GM21367 (cell line): ENCODE results near the gene AMZ1.
"Not testable (repeated sequence)": the region's sequence is repeated elsewhere in the genome, so short reads cannot be mapped to it uniquely, and the experiment has no call there.

Experiments used
- ATAC-seq: cut with Tn5 transposase; IDR thresholded peaks from one replicate; pipeline ENCODE4 v1.9.1; 2021; ENCODE audit not compliant: unreplicated experiment

The AMZ1 gene

DNA sequence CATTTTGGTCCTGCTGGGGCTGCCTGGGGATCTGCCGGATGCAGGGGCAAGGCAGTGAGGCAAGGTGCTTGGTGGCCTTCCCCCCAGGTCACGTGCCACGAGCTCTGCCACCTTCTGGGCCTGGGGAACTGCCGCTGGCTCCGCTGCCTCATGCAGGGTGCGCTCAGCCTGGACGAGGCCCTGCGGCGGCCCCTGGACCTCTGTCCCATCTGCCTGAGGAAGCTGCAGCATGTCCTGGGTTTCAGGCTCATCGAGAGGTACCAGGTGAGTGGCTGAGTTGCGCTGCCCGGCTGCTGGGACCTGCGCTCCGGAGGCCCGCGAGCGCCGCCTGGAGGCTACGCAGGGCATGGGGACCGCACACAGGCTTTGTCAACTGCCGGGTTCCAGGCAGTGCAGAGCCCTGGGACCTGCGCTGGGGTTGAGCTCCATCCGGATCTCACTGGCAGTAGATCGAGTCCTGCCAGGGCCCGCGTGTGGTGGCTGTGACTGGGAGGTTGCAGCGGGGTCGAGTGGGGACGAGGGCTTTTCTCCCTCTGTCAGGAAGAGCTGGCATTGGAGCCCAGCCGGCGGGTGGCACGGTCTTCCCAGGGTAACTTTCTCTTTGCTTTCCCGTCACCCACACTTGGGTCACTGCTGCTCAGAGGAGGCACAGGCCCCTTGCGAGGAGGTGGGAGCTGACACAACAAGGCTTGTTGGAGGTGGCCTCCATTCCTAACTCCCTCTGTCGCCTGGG, 21.7 kb downstream of the AMZ1 start:
- peak; percentile 83 for ATAC-seq

DNA sequence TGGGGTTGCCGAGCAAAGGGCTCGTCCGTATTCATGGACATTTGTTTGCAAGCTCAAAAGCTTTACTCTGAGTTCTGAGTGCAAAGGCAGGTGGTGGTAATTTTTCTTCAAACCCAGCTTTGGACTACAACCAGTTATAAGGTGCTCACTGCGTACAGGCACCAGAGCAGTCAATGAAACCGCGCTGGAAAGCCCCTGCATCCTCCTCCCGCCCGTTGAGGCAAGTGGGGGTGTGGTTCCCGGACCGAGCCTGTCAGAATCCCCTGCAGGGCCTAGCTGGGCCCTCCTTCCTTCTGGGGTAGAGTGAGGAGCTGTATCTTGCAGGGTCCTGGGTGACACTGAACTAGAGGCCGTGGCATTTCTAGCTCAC, 22.3 kb downstream of the AMZ1 start:
- ATAC-seq = no peak

DNA sequence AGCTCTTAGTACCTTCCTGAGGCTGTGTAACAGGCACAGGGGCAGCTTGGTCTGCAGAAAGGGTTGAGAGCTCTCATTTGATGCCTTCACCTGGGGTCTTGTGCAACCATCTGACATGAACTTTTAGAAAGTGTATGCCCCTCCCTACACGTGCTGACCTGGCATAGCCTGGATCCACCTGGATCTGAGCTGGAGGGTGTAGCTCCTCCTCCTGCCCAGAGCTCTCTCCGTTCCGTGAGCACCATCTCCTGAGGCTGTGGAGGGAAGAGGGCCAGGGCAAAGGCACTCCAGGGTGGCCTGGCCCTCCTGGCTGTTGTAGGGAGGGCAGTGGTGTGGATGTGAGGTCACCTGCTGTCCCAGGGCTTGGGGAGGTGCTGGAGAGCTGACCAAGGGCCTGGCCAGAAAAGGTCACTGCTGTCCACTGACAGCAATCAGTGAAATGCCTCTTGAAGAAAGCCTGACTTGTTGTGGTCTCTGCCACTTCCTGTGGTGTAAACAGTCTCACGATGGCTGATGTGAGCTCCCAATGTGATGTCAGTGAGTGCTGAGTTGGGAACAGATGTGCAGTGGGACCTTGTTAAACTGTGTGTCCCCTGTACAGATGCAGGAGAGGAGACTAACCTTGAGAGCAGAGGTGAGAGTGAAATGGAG, 23.0 kb downstream of the AMZ1 start:
- ATAC-seq = peak; percentile 31

DNA sequence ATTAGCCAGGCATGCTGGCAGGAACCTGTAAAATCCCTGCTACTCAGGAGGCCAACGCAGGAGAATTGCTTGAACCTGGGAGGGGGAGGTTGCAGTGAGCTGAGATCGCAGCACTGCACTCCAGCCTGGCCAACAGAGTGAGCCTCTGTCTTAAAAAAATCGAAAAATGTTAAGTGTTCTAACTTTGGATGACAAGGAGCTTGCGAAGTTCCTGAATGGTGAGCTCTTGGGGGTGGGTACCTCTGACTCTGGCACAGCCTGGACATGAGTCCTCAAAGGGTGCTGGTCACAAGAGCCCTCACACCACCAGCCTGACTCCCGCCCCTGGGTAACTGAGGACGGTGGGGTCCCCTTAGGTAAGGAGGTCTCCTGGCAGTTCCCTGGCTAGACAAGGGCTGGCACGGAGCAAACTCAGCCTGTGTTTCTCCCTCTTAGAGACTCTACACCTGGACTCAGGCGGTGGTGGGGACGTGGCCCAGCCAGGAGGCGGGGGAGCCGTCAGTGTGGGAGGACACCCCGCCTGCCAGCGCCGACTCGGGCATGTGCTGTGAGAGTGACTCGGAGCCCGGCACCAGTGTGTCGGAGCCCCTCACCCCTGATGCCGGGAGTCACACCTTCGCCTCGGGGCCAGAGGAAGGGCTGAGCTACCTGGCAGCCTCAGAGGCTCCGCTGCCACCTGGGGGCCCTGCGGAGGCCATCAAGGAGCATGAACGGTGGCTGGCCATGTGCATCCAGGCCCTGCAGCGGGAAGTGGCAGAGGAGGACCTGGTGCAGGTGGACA, 24.1 kb downstream of the AMZ1 start:
- ATAC-seq = no peak

GRCh38 chr7:2713370-2713769, 25.4 kb downstream of the AMZ1 start:
- no peak for ATAC-seq

GRCh38 chr7:2713978-2714377, 26.0 kb downstream of the AMZ1 start:
- ATAC-seq = no peak

GRCh38 chr7:2714636-2715035, 26.6 kb downstream of the AMZ1 start:
- no peak for ATAC-seq

- ATAC-seq = no peak
These were observed 27.6 kb downstream of the AMZ1 start for GRCh38 chr7:2715341-2716231.

GRCh38 chr7:2716488-2716887, 28.5 kb downstream of the AMZ1 start:
- no peak for ATAC-seq

DNA sequence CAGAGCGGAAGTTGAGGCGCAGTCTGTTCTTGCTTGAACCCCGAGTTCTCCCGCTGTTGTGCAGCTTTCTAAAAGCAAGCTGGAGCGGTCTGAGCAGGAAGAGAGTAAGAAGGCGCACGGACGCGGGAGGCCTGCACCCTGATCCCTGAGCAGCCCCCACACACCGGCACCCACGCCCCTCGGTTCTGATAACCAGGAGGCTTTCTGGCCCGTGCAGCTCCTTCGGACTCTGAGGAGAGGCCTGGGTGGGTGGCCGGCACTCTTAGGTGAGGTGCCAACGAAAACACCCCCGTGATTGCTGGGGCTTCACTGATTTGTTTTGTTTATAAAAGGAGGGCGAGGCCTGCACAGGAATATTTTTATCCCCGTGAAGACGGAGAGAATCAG, 28.9 kb downstream of the AMZ1 start:
- no peak for ATAC-seq

DNA sequence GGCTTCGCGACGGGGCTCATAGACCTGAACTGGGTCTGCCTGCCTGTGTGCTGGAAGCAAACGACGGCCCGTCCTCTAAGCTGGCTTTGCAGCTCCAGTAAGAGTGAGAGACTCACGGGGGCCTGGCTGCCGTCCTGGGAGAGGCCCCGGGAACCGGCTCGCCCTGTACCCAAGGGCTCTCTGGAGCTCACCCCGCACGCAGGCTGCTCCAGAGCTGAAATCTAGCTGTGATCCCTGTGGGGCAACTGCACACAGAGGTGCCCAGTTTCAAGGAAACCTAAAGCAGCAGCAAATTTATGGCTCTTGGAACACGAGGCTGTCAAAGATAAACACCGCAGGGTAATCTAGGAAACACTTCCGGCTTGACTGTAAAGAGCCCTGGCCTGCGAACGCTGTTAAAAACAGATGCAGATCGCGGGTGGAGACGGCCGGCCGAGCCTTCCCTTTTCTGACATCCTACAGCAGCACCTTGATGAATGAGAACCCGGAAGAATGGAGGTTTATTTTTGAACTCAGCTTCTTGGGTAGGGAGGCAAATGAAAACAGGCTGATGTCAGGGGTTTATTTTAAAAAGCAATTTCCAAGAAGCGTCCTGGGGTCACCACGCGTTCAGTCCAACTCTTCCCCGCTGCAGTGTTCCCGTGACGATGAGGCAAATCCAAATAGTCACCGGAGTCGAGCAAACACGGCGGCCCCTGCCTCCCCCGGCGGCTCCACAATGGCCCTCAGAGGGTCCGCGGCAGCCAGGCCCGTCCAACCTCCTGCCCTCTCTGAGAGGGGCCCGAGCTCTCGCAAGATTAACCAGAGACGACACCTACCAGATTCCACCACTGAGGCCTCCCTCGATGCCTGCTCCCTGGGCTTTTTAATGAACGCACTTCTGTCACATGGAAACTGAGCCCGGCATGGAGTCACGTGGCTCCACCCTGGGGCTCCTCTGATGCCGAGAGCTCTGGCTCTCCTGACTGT, 29.6 kb downstream of the AMZ1 start:
- no peak for ATAC-seq

GRCh38 chr7:2718296-2718965, 30.4 kb downstream of the AMZ1 start:
- no peak for ATAC-seq

- ATAC-seq = no peak
These were observed 31.0 kb downstream of the AMZ1 start for GRCh38 chr7:2719007-2719406.

DNA sequence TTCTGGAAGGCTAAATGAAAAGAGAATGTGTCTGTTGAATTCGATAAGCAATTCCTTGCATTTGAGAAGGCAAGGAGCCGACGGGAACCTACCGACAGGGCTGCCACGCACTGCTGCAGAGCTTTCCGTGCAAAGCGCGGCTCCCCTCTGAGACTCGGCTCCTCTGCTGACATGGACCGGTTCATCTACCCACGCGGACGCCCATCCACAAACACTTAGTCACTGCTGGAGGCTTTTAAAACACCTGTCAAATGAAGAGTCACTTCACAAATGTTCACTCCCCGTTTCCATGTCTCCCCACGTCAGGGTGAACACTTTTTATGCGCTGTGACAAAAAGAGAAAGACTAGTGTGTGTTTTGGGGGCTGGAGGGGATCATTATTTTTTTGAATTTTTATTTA, 32.0 kb downstream of the AMZ1 start:
- no peak for ATAC-seq

DNA sequence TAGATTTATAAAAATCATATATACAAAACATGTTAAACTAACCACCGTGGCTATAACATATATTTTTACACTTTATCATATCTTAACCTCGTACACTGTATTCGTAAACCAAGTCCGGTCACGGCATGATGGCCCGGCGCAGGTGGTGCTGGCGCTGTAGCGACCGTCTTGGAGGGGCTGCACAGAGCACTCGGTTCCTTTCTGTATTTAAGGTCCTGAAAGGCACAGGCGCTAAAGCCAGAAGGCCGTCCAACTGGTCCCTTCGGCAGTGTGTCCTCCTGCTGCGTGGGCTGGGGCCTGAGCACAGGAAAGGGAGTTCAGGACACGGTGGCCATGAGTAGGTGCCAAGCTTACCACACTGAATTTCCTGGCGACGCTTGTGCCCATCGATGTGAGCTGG, 33.8 kb downstream of the AMZ1 start:
- no peak for ATAC-seq

- no peak for ATAC-seq
These were observed 34.6 kb downstream of the AMZ1 start for GRCh38 chr7:2722591-2722990.

DNA sequence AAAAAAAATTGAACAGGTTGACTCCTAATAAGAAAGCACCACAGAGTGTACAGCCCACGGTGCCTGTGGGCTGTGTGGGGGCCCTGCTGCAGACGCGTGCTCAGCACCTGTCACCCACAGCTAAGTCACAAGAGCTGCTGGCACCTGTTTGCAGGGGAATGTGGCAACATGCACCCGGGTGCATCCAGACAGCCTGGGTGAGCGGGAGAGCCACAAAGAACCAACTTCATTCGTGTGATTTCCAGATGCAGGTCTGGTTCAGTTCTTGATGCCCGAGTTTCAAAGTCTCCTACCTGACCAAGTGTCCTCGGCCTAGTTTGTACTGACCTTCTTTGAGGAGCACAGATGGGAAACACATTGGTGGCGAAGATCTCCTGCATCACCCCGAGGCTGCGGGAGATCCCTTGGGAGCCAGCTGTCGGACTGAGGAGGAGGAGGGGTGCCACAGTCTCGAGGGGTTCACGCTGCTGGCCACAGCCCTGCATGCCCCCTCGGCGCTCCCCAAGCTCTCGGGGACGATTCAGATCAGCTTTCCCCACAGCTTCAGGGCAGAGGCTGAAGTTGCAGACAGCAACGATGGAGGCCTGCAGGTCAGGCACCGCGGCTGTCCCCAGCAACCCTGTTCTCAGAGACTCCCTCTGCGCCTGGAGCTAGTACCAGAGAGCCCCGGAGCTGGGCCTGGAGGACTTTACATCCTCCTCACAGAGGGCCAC, 35.3 kb downstream of the AMZ1 start:
- no peak for ATAC-seq

GRCh38 chr7:2724036-2724435, 36.0 kb downstream of the AMZ1 start:
- ATAC-seq = not testable (repeated sequence)
